Neural cell (in vitro differentiated cells): ENCODE measurements around the gene SIX5. TPM values are rescaled to one million over a fixed set of nuclear protein-coding genes. Genes with fewer than 3 reads are reported as not detected.

Experiments
- H2AFZ ChIP-seq: fragments of 200-600, 300-800 bp; sonication (generic), shearing (Covaris generic); 2 replicates; pipeline ENCODE4 v1.6.0; 2014; ENCODE audit warnings: low read depth, mild to moderate bottlenecking, antibody characterized with exemption, low read length, moderate library complexity
- H3F3A ChIP-seq: fragments of 200-600 bp; shearing (Covaris generic); 2 replicates; pipeline ENCODE4 v1.6.1; 2016; ENCODE audit warnings: mild to moderate bottlenecking, moderate library complexity, mixed read lengths, antibody characterized with exemption, low read length; ENCODE audit not compliant: insufficient read depth, poor library complexity, severe bottlenecking
- H3K27ac ChIP-seq: fragments of 200-600, 300-800 bp; sonication (generic), shearing (Covaris generic); 2 replicates; pipeline ENCODE4 v1.5.1; 2014; ENCODE audit warnings: mild to moderate bottlenecking, low read length, moderate library complexity
- H3K27me3 ChIP-seq: fragments of 300-800, 200-600 bp; sonication (generic), shearing (Covaris generic); 2 replicates; pipeline ENCODE4 v1.6.0; 2014; ENCODE audit warnings: mild to moderate bottlenecking, low read depth, low read length, moderate library complexity; ENCODE audit not compliant: insufficient read depth
- H3K36me3 ChIP-seq: fragments of 300-800, 200-600 bp; sonication (generic), shearing (Covaris generic); 2 replicates; pipeline ENCODE4 v1.5.1; 2014; ENCODE audit warnings: mild to moderate bottlenecking, antibody characterized with exemption, low read length, moderate library complexity; ENCODE audit not compliant: insufficient read depth
- H3K4me2 ChIP-seq: fragments of 300-800, 200-600 bp; sonication (generic), shearing (Covaris generic); 2 replicates; pipeline ENCODE4 v1.6.0; 2014; ENCODE audit warnings: mild to moderate bottlenecking, low read length
- H3K4me3 ChIP-seq: fragments of 300-800, 200-600 bp; sonication (generic), shearing (Covaris generic); 2 replicates; pipeline ENCODE4 v1.5.1; 2014; ENCODE audit warnings: mild to moderate bottlenecking, low read length, moderate library complexity
- H3K79me2 ChIP-seq: fragments of 200-600 bp; shearing (Covaris generic); replicated peaks from 2 replicates; pipeline ENCODE4 v1.6.0; 2014; ENCODE audit warnings: mild to moderate bottlenecking, low read length, moderate library complexity; ENCODE audit not compliant: insufficient read depth
- H3K9ac ChIP-seq: fragments of 300-800, 200-600 bp; sonication (generic), shearing (Covaris generic); 2 replicates; pipeline ENCODE4 v1.6.1; 2016; ENCODE audit warnings: mild to moderate bottlenecking, low read length, mixed read lengths
- H3K9me2 ChIP-seq: fragments of 200-600 bp; shearing (Covaris generic); 2 replicates; pipeline ENCODE4 v1.6.1; 2016; ENCODE audit warnings: mild to moderate bottlenecking, low read length, mixed read lengths; ENCODE audit not compliant: insufficient read depth
- H3K9me3 ChIP-seq: fragments of 200-600, 300-800 bp; sonication (generic), shearing (Covaris generic); 2 replicates; pipeline ENCODE4 v1.6.1; 2016; ENCODE audit warnings: mild to moderate bottlenecking, mixed run types, low read length, moderate library complexity, mixed read lengths
- H4K20me1 ChIP-seq: fragments of 200-600 bp; shearing (Covaris generic); 2 replicates; pipeline ENCODE4 v1.6.1; 2016; ENCODE audit warnings: mild to moderate bottlenecking, mixed run types; ENCODE audit not compliant: insufficient read depth
- CTCF ChIP-seq: fragments of 450-650 bp; IDR thresholded peaks from 2 replicates; pipeline ENCODE4 v1.5.1; 2014; ENCODE audit warnings: antibody characterized with exemption, mild to moderate bottlenecking, moderate library complexity; ENCODE audit not compliant: poor library complexity, severe bottlenecking
- EP300 ChIP-seq: fragments of 450-650 bp; conservative IDR thresholded peaks from 2 replicates; pipeline ENCODE4 v1.6.1; 2014; ENCODE audit warnings: antibody characterized with exemption, mild to moderate bottlenecking, moderate library complexity; ENCODE audit not compliant: poor library complexity, severe bottlenecking
- EZH2 ChIP-seq: fragments of 200-600, 300-800 bp; shearing (Covaris generic), sonication (generic); IDR thresholded peaks from 2 replicates; pipeline ENCODE4 v1.6.1; 2014; ENCODE audit warnings: antibody characterized with exemption, low read length, borderline replicate concordance, mild to moderate bottlenecking; ENCODE audit not compliant: insufficient read depth, poor library complexity, severe bottlenecking
- MXI1 ChIP-seq: fragments of 450-650 bp; conservative IDR thresholded peaks from 2 replicates; pipeline ENCODE4 v1.6.1; 2014; ENCODE audit warnings: antibody characterized with exemption, mild to moderate bottlenecking; ENCODE audit not compliant: poor library complexity, severe bottlenecking
- POLR2AphosphoS5 ChIP-seq: IDR thresholded peaks from 2 replicates; pipeline ENCODE4 v1.6.1; 2012
- RAD21 ChIP-seq: fragments of 450-650 bp; conservative IDR thresholded peaks from 2 replicates; pipeline ENCODE4 v1.6.1; 2014; ENCODE audit warnings: antibody characterized with exemption, mild to moderate bottlenecking, moderate library complexity
- REST ChIP-seq: IDR thresholded peaks from 2 replicates; pipeline ENCODE4 v1.6.1; 2012; ENCODE audit warnings: borderline replicate concordance
- SMC3 ChIP-seq: fragments of 450-650 bp; conservative IDR thresholded peaks from 2 replicates; pipeline ENCODE4 v1.6.1; 2014; ENCODE audit warnings: antibody characterized with exemption, mild to moderate bottlenecking, moderate library complexity; ENCODE audit not compliant: poor library complexity
- TAF1 ChIP-seq: IDR thresholded peaks from 2 replicates; pipeline ENCODE4 v1.6.1; 2012; ENCODE audit warnings: low read depth
- polyA plus RNA-seq: library from polyadenylated mRNA; depleted of rRNA; stranded (reverse); fragments of >200 nt; gene quantifications from 2 replicates; pipeline ENCODE4 v1.2.3, GENCODE V29; 2014

The SIX5 gene
- polyA plus RNA-seq, 1 donor from 2014 or later, result not detected

GRCh38 chr19:45754323-45754722, 14.7 kb downstream of the SIX5 start:
- H3K36me3 ChIP-seq, result no peaks in the 10 kb centered on the region
- TF ChIP-seq SMC3 (no peak), EP300 (no peak), REST (no peak), POLR2AphosphoS5 (no peak), MXI1 (no peak), CTCF (no peak), TAF1 (no peak), EZH2 (no peak), RAD21 (no peak)
- no peaks in the 10 kb centered on the region for H3K9me3 ChIP-seq
- no peaks in the 10 kb centered on the region for H4K20me1 ChIP-seq
- H3K27me3 ChIP-seq, result no peaks in the 10 kb centered on the region
- H3K4me2 ChIP-seq, result no peak overlapping the region
- no peaks in the 10 kb centered on the region for H3F3A ChIP-seq
- no peaks in the 10 kb centered on the region for H3K9me2 ChIP-seq
- no peak overlapping the region for H3K4me3 ChIP-seq
- H3K27ac ChIP-seq, result no peak overlapping the region
- H2AFZ ChIP-seq, result no peak overlapping the region
- no peaks in the 10 kb centered on the region for H3K79me2 ChIP-seq
- no peak overlapping the region for H3K9ac ChIP-seq

- Histone ChIP-seq H3K4me3 (no peak overlapping the region), H3K36me3 (no peaks in the 10 kb centered on the region), H3K9ac (no peak overlapping the region), H2AFZ (no peak overlapping the region), H3K27me3 (no peaks in the 10 kb centered on the region), H3K4me2 (no peak overlapping the region), H3F3A (no peaks in the 10 kb centered on the region), H3K9me3 (no peaks in the 10 kb centered on the region), H3K9me2 (no peaks in the 10 kb centered on the region), H4K20me1 (no peaks in the 10 kb centered on the region), H3K79me2 (no peaks in the 10 kb centered on the region), H3K27ac (no peak overlapping the region)
- TF ChIP-seq EP300 (no peak), MXI1 (no peak), CTCF (no peak), SMC3 (no peak), TAF1 (no peak)
Observed at GRCh38 chr19:45753548-45753947, 15.5 kb downstream of the SIX5 start.
